ENCODE data around the gene NHERF2. TPM values are rescaled to one million over a fixed set of nuclear protein-coding genes. Genes with fewer than 3 reads are reported as not detected.
A peak's percentile ranks its signal among the peaks of the same experiment; 100 is the strongest.

Gene NHERF2
- total and polyA plus RNA-seq, 2 of the 4 experiments (the other 2 are of a cell fraction): 18.6 to 77.8 TPM

DNA sequence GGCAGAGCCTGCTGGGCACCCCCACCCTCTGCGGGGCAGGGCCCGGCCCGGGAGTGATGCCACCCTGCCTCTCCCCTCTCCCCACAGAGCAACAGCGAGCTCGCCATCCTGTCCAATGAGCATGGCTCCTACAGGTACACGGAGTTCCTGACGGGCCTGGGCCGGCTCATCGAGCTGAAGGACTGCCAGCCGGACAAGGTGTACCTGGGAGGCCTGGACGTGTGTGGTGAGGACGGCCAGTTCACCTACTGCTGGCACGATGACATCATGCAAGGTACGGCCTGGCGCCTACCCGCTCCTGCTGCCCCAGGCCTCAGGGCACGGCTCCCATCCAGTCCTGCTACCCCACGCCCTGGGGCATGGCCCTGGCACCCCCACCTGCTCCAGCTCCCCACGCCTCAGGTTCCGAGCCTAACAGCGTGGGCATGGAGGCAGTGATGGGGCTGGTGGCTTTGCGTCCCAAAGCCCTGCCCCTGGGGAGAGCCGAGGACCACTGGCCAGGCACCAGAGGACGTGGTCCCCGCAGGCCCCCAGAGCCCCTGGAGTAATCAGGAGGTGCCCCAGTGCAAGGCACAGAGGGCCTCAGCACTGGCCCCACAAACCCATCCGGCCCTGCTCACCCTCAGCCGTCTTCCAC lies 59.5 kb downstream of the NHERF2 start:
- intact Hi-C loops (cut with micrococcal nuclease): no loop called here
- Histone ChIP-seq H3K4me2 (ENCODE audit: low read depth, low read length) (no peak overlapping the region), H2AK5ac (ENCODE audit: low read depth, low read length) (no peak overlapping the region), H3K23ac (ENCODE audit: low read depth, low read length) (no peak overlapping the region), H3K9me3 (ENCODE audit: control insufficient read depth, insufficient read depth, low read length) (no peaks in the 10 kb centered on the region), H3K4me3 (ENCODE audit: insufficient read depth, low read depth, low read length) (no peak overlapping the region), H3K27ac (ENCODE audit: insufficient read depth, low read length) (no peak overlapping the region), H2BK120ac (ENCODE audit: low read depth, low read length) (no peak overlapping the region), H2BK20ac (ENCODE audit: low read depth, low read length) (no peak overlapping the region), H2BK15ac (ENCODE audit: low read depth, low read length) (no peak overlapping the region), H4K91ac (ENCODE audit: insufficient read depth, low read depth, low read length) (no peak overlapping the region), H3K9ac (ENCODE audit: low read depth, low read length) (no peak overlapping the region), H2AFZ (replicated peaks; ENCODE audit: low read length, poor library complexity) (peak overlapping the region; percentile 21), H3K9me1 (ENCODE audit: insufficient read depth, low read length) (no peaks in the 10 kb centered on the region), H3K18ac (ENCODE audit: low read depth, low read length) (no peak overlapping the region), H3K27me3 (ENCODE audit: control insufficient read depth, insufficient read depth, low read length) (no peaks in the 10 kb centered on the region), H4K5ac (ENCODE audit: low read depth, low read length) (no peak overlapping the region), H3K14ac (replicated peaks; ENCODE audit: low read depth, low read length) (no peak overlapping the region), H4K20me1 (ENCODE audit: insufficient read depth, low read length) (peaks cover 25% of the 10 kb centered on the region), H3K56ac (ENCODE audit: extremely low read depth, insufficient read depth, low read length) (no peak overlapping the region), H3K36me3 (ENCODE audit: control insufficient read depth, insufficient read depth, low read length) (peaks cover 87% of the 10 kb centered on the region), H2BK5ac (ENCODE audit: low read depth, low read length, poor library complexity, severe bottlenecking) (no peak overlapping the region), H3K4me1 (ENCODE audit: control insufficient read depth, insufficient read depth, low read length) (peaks cover 3% of the 10 kb centered on the region; the same call in 1 of the 2 replicates), H4K8ac (ENCODE audit: low read depth in 2 of 2, low read length in 2 of 2) (no peak overlapping the region), H3K4ac (ENCODE audit: low read depth, low read length) (no peak overlapping the region), H3K79me1 (ENCODE audit: low read depth in 1 of 2, low read length in 2 of 2) (peaks cover 0 to 3% of the 10 kb centered on the region in 2 experiments; a peak in 1 of 4 replicates), H2AK9ac (replicated peaks; ENCODE audit: low read depth, low read length, poor library complexity) (peak overlapping the region; percentile 71)
- 95% methylated on average over 21 of the region's 27 CpGs; no CpG with 5 or more reads in 1 of the 2 experiments for WGBS, 2 experiments (ENCODE audit: extremely low coverage in 2 of 2, insufficient read length in 1 of 2)
- CTCF ChIA-PET: no interaction called here
- no peak for TF ChIP-seq MAFK (IDR thresholded peaks at IDR 0.05; ENCODE audit: low read depth, low read length)
- no peak for TF ChIP-seq RAD21 (IDR thresholded peaks at IDR 0.05; ENCODE audit: low read length)
- TF ChIP-seq MXI1 (IDR thresholded peaks at IDR 0.05; ENCODE audit: borderline replicate concordance, low read depth, low read length): no peak
- TF ChIP-seq, protein P1, sequence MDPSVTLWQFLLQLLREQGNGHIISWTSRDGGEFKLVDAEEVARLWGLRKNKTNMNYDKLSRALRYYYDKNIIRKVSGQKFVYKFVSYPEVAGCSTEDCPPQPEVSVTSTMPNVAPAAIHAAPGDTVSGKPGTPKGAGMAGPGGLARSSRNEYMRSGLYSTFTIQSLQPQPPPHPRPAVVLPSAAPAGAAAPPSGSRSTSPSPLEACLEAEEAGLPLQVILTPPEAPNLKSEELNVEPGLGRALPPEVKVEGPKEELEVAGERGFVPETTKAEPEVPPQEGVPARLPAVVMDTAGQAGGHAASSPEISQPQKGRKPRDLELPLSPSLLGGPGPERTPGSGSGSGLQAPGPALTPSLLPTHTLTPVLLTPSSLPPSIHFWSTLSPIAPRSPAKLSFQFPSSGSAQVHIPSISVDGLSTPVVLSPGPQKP (IDR thresholded peaks at IDR 0.05; ENCODE audit: borderline replicate concordance, low read depth, low read length): no peak
- TF ChIP-seq CEBPB (IDR thresholded peaks at IDR 0.05; ENCODE audit: low read depth, low read length): no peak
- TF ChIP-seq, protein P2, sequence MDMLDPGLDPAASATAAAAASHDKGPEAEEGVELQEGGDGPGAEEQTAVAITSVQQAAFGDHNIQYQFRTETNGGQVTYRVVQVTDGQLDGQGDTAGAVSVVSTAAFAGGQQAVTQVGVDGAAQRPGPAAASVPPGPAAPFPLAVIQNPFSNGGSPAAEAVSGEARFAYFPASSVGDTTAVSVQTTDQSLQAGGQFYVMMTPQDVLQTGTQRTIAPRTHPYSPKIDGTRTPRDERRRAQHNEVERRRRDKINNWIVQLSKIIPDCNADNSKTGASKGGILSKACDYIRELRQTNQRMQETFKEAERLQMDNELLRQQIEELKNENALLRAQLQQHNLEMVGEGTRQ (IDR thresholded peaks at IDR 0.05; ENCODE audit: low read depth, low read length): no peak
- TF ChIP-seq RCOR1 (IDR thresholded peaks at IDR 0.05; ENCODE audit: insufficient replicate concordance, low read length): no peak
- TF ChIP-seq BHLHE40 (IDR thresholded peaks at IDR 0.05; ENCODE audit: low read depth, low read length): no peak
- no peak for TF ChIP-seq RFX5 (IDR thresholded peaks at IDR 0.05; ENCODE audit: low read depth, low read length)
- TF ChIP-seq MAZ (IDR thresholded peaks at IDR 0.05; ENCODE audit: borderline replicate concordance, low read depth, low read length): no peak
- no peak for TF ChIP-seq FOS (IDR thresholded peaks at IDR 0.05; ENCODE audit: low read depth, low read length)
- no peak for TF ChIP-seq POLR2A (IDR thresholded peaks at IDR 0.05; ENCODE audit: low read depth, low read length)
- no peak for TF ChIP-seq NFE2L2 (IDR thresholded peaks at IDR 0.05; ENCODE audit: low read depth, low read length)
- TF ChIP-seq CHD1 (IDR thresholded peaks at IDR 0.05; ENCODE audit: low read depth, low read length): no peak
- no peak for TF ChIP-seq SMC3 (IDR thresholded peaks at IDR 0.05; ENCODE audit: low read depth, low read length)
- TF ChIP-seq, protein P3, sequence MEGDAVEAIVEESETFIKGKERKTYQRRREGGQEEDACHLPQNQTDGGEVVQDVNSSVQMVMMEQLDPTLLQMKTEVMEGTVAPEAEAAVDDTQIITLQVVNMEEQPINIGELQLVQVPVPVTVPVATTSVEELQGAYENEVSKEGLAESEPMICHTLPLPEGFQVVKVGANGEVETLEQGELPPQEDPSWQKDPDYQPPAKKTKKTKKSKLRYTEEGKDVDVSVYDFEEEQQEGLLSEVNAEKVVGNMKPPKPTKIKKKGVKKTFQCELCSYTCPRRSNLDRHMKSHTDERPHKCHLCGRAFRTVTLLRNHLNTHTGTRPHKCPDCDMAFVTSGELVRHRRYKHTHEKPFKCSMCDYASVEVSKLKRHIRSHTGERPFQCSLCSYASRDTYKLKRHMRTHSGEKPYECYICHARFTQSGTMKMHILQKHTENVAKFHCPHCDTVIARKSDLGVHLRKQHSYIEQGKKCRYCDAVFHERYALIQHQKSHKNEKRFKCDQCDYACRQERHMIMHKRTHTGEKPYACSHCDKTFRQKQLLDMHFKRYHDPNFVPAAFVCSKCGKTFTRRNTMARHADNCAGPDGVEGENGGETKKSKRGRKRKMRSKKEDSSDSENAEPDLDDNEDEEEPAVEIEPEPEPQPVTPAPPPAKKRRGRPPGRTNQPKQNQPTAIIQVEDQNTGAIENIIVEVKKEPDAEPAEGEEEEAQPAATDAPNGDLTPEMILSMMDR (conservative IDR thresholded peaks at IDR 0.05; ENCODE audit: low read depth, low read length): no peak
- dilution Hi-C loops (cut with HindIII; ENCODE audit: low sequenced_read_pairs, unreplicated experiment): no loop called here
- DNase-seq (no peak), ATAC-seq (ENCODE audit: low read depth) (no peak)
- no TSS peak for BruUV-seq (replicated peaks)
- in situ Hi-C loops (cut with MboI; ENCODE audit: low sequenced_read_pairs): no loop called here
- POLR2A ChIA-PET (ENCODE audit: unreplicated experiment): no interaction called here
